Measurements from ENCODE around the gene TNPO2. TPM values are rescaled to one million over a fixed set of nuclear protein-coding genes. Genes with fewer than 3 reads are reported as not detected.
A peak's percentile ranks its signal among the peaks of the same experiment; 100 is the strongest.
"Not testable (repeated sequence)": the region's sequence is repeated elsewhere in the genome, so short reads cannot be mapped to it uniquely, and the experiment has no call there.

Gene TNPO2
- total RNA-seq, 2 donors from 2014 or later = 46.7 to 65.5 TPM

GRCh38 chr19:12681074-12681987 is 42.4 kb downstream of the TNPO2 start, which contains the start of gene DHPS:
Gene DHPS (minus strand): TSS chr19:12681880. CDS start chr19:12681766, 114 bp downstream.
- peak within 1 kb of the TSS; percentile 99 for H3K27ac ChIP-seq
- peaks cover 11% of the 10 kb centered on the region for H3K36me3 ChIP-seq
- peaks cover 3% of the 10 kb centered on the region for H3K4me1 ChIP-seq
- intact Hi-C loops (cut with DNase I) = no loop called here
- H3K27me3 ChIP-seq = no peaks in the 10 kb centered on the region
- no peaks in the 10 kb centered on the region for H3K9me3 ChIP-seq
- H3K9ac ChIP-seq (ENCODE audit: low read depth in 2 of 2, low read length in 2 of 2) = peak within 1 kb of the TSS; percentile 95 to 97
- H3K4me3 ChIP-seq = peak within 1 kb of the TSS; percentile 91
- no peak for TF ChIP-seq CTCF (IDR thresholded peaks at IDR 0.05)
- peak; percentile 95 for DNase-seq

GRCh38 chr19:12680034-12680433 is 43.7 kb downstream of the TNPO2 start:
- Histone ChIP-seq H3K27me3 (no peaks in the 10 kb centered on the region), H3K27ac (no peak overlapping the region), H3K36me3 (peaks cover 11% of the 10 kb centered on the region), H3K9ac (ENCODE audit: low read depth in 2 of 2, low read length in 2 of 2) (no peak overlapping the region), H3K9me3 (no peaks in the 10 kb centered on the region), H3K4me1 (peaks cover 3% of the 10 kb centered on the region), H3K4me3 (no peak overlapping the region)
- no peak for DNase-seq
- intact Hi-C loops (cut with DNase I) = no loop called here
- TF ChIP-seq CTCF (IDR thresholded peaks at IDR 0.05) = no peak

- DNase-seq; H3K9me3 ChIP-seq; intact Hi-C loops (cut with DNase I); H3K9ac ChIP-seq (ENCODE audit: low read depth in 2 of 2, low read length in 2 of 2); H3K4me1 ChIP-seq; H3K4me3 ChIP-seq; H3K27me3 ChIP-seq; H3K27ac ChIP-seq: not testable (repeated sequence)
- H3K36me3 ChIP-seq = peaks cover 11% of the 10 kb centered on the region
These were observed 45.7 kb downstream of the TNPO2 start for GRCh38 chr19:12678039-12678438.

- no peak for TF ChIP-seq CTCF (IDR thresholded peaks at IDR 0.05)
- no peak overlapping the region for H3K27ac ChIP-seq
- DNase-seq = no peak
- peak overlapping the region in 1 of 2 donors; percentile 18 for H3K9ac ChIP-seq (ENCODE audit: low read depth in 2 of 2, low read length in 2 of 2)
- H3K27me3 ChIP-seq = no peaks in the 10 kb centered on the region
- peaks cover 3% of the 10 kb centered on the region for H3K4me1 ChIP-seq
- intact Hi-C loops (cut with DNase I) = no loop called here
- H3K9me3 ChIP-seq = no peaks in the 10 kb centered on the region
- H3K36me3 ChIP-seq = peaks cover 11% of the 10 kb centered on the region
- no peak overlapping the region for H3K4me3 ChIP-seq
These were observed 46.8 kb downstream of the TNPO2 start for GRCh38 chr19:12676928-12677327.

GRCh38 chr19:12676384-12676792 is 47.3 kb downstream of the TNPO2 start:
- Histone ChIP-seq H3K9me3 (no peaks in the 10 kb centered on the region), H3K36me3 (peaks cover 11% of the 10 kb centered on the region), H3K4me1 (peaks cover 3% of the 10 kb centered on the region), H3K9ac (ENCODE audit: low read depth in 2 of 2, low read length in 2 of 2) (peak overlapping the region in 1 of 2 donors; percentile 18), H3K27me3 (no peaks in the 10 kb centered on the region), H3K4me3 (no peak overlapping the region), H3K27ac (no peak overlapping the region)
- intact Hi-C loops (cut with DNase I) = no loop called here
- peak; percentile 91 for DNase-seq
- TF ChIP-seq CTCF (IDR thresholded peaks at IDR 0.05) = peak; percentile 82

GRCh38 chr19:12675940-12676339 is 47.8 kb downstream of the TNPO2 start:
- H3K27me3 ChIP-seq = no peaks in the 10 kb centered on the region
- no peak overlapping the region for H3K27ac ChIP-seq
- no peak overlapping the region for H3K9ac ChIP-seq (ENCODE audit: low read depth in 2 of 2, low read length in 2 of 2)
- intact Hi-C loops (cut with DNase I) = no loop called here
- peaks cover 11% of the 10 kb centered on the region for H3K36me3 ChIP-seq
- H3K4me1 ChIP-seq = peaks cover 3% of the 10 kb centered on the region
- no peak for DNase-seq
- no peaks in the 10 kb centered on the region for H3K9me3 ChIP-seq
- no peak overlapping the region for H3K4me3 ChIP-seq
- no peak for TF ChIP-seq CTCF (IDR thresholded peaks at IDR 0.05)

Measured in colonic mucosa (tissue), 4 donors.